Type B pancreatic cell (in vitro differentiated cells): ENCODE measurements around the gene SLC1A1. TPM values are rescaled to one million over a fixed set of nuclear protein-coding genes. Genes with fewer than 3 reads are reported as not detected.

ENCODE experiments used
- DNase-seq: peaks from one replicate; pipeline ENCODE4 v3.0.0; 2021; ENCODE audit warnings: mixed read lengths; ENCODE audit not compliant: unreplicated experiment; ENCODE audit errors: extremely low spot score
- H3K27ac Mint-ChIP-seq: 2 replicates; pipeline ENCODE4 v1.8.0; 2021; ENCODE audit warnings: mild to moderate bottlenecking, mixed read lengths
- H3K27me3 Mint-ChIP-seq: 2 replicates; pipeline ENCODE4 v1.8.0; 2021; ENCODE audit warnings: mixed read lengths
- H3K36me3 Mint-ChIP-seq: 2 replicates; pipeline ENCODE4 v1.8.0; 2021; ENCODE audit warnings: mixed read lengths
- H3K4me1 Mint-ChIP-seq: one replicate; pipeline ENCODE4 v1.8.0; 2021; ENCODE audit warnings: mixed read lengths; ENCODE audit not compliant: unreplicated experiment
- H3K4me3 Mint-ChIP-seq: 2 replicates; pipeline ENCODE4 v1.8.0; 2021; ENCODE audit warnings: mild to moderate bottlenecking, mixed read lengths
- H3K9me3 Mint-ChIP-seq: 2 replicates; pipeline ENCODE4 v1.8.0; 2021; ENCODE audit warnings: mixed read lengths
- CTCF ChIP-seq: fragments of 200-600 bp; sonication (generic); conservative IDR thresholded peaks from 2 replicates; pipeline ENCODE4 v1.5.0; 2021; ENCODE audit warnings: antibody characterized with exemption, mild to moderate bottlenecking
- total RNA-seq: library from RNA; stranded (reverse); gene quantifications from 2 replicates; pipeline ENCODE4 v1.2.1, GENCODE V29; 2021; ENCODE audit warnings: low replicate concordance

SLC1A1 gene
- total RNA-seq, 1 donor from 2014 or later = 6.0 TPM

- no peaks in the 10 kb centered on the region for H3K36me3 Mint-ChIP-seq
- TF ChIP-seq CTCF = no peak
- DNase-seq = no peak
- peaks cover 9% of the 10 kb centered on the region for H3K27me3 Mint-ChIP-seq
- H3K4me1 Mint-ChIP-seq = no peaks in the 10 kb centered on the region
- no peak overlapping the region for H3K4me3 Mint-ChIP-seq
- no peak overlapping the region for H3K27ac Mint-ChIP-seq
- peaks cover under 1% of the 10 kb centered on the region for H3K9me3 Mint-ChIP-seq
Observed at GRCh38 chr9:4508907-4509589, 18.8 kb downstream of the SLC1A1 start.

DNA sequence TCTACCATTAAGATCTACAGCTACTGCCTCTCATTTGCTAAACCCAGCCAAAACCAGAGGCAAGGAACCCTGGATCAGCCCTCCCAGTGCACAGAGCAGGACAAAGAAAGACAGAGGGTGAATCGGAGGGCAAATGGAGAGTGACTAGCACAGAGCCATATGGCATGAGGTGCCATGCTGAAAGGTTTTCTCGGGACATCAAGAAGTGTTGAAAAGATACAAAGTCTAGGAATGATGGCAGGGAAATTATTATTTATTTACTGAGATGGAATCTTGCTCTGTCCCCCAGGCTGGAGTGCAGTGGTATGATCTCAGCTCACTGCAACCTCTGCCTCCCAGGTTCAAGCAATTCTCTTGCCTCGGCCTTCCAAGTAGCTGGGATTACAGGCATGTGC, 19.3 kb downstream of the SLC1A1 start:
- no peak for DNase-seq
- H3K4me1 Mint-ChIP-seq = peaks cover 5% of the 10 kb centered on the region
- no peak overlapping the region for H3K4me3 Mint-ChIP-seq
- H3K36me3 Mint-ChIP-seq = peaks cover 3% of the 10 kb centered on the region
- TF ChIP-seq CTCF = no peak
- H3K9me3 Mint-ChIP-seq = peaks cover 4% of the 10 kb centered on the region
- H3K27ac Mint-ChIP-seq = no peak overlapping the region
- peaks cover 12% of the 10 kb centered on the region for H3K27me3 Mint-ChIP-seq

DNA sequence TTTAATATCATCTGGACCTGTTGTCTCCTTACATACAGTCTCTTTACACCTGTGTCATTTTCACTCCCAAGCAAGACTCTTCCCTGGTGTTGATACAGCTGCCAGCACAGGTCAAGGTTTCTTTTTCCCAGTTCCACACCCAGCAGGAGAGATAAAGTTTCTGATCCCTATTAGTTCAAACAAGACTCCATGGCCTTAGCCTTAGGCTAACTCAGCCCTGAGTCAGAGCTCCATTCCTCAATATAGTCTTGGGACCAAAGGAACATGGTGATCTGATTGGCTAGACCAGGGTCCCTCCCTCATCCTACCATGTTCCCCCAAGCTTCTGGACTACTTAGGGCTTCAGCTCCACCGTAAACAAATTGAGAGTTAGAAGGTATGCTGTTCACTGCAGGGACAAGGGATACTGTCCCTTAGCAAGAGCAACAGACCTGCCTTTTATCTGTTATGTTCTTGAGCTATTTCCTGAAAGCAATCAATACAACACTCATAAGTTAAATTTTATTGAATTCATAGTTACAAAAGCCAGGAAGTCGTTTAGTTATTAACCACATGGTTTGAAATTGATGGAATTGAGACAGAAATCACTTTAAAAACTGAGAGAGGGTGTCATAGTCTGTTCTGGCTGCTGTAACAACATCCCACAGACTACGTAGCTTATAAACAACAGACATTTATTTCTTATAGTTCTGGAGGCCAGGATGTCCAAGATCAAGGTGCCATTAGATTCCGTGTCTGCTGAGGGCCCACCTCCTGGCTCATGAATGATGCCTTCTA, 20.5 kb downstream of the SLC1A1 start:
- DNase-seq = no peak
- TF ChIP-seq CTCF = no peak

DNA sequence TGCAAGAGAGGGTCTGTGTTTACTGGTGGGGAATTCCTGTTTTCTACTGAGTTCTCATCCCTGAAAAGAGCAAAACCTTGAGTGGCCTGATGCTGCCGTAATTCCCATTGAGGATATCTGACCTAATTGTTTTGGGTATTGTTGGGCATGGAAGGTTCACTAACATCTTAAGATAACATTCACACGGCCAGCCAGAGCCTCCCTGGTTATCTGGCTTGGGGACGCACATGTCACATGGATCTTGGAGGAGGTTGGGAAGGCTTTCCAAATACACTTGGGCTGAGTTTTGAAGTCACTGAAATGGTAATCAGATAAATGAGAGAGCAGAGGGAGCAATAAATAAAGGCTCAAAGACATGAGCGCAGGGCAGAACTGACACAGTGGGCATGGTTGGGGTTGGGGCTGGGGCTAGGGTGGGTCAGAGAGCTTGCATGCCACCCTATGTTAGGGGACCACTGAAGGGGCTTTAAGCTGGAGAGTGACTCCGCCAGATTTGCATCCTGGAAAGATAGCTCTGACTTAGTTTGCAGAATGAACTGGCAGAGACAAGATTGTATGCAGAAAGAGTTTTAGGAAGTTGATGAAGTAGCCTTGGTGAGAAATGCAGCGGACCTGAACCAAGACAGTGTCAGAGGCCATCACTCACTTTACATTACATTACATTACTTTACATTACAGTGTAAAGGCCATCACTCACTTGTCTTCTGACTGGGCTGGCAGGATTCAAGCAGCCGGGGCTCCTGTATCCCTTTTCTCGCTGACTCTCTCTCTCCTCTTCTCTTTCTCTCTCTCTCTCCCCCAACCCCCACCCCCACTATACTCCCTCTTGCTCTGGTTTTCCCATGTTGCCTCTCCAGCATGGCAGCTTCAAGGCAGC, 24.2 kb downstream of the SLC1A1 start:
- no peak for DNase-seq
- Mint-ChIP-seq H3K4me1 (peaks cover 10% of the 10 kb centered on the region), H3K9me3 (peaks cover 4% of the 10 kb centered on the region), H3K4me3 (no peak overlapping the region), H3K36me3 (peaks cover 3% of the 10 kb centered on the region), H3K27me3 (peaks cover 17% of the 10 kb centered on the region), H3K27ac (no peak overlapping the region)
- no peak for TF ChIP-seq CTCF

More for the DNA sequence above, 20.5 kb downstream of the SLC1A1 start:
- Mint-ChIP-seq H3K27ac (peak overlapping the region; percentile 29), H3K4me1 (peaks cover 6% of the 10 kb centered on the region), H3K9me3 (peaks cover 4% of the 10 kb centered on the region), H3K27me3 (peaks cover 17% of the 10 kb centered on the region), H3K36me3 (peaks cover 3% of the 10 kb centered on the region), H3K4me3 (no peak overlapping the region)

- peaks cover 4% of the 10 kb centered on the region for H3K9me3 Mint-ChIP-seq
- H3K4me3 Mint-ChIP-seq = no peak overlapping the region
- peaks cover 17% of the 10 kb centered on the region for H3K27me3 Mint-ChIP-seq
- TF ChIP-seq CTCF = no peak
- peaks cover 3% of the 10 kb centered on the region for H3K36me3 Mint-ChIP-seq
- no peak overlapping the region for H3K27ac Mint-ChIP-seq
- H3K4me1 Mint-ChIP-seq = peaks cover 10% of the 10 kb centered on the region
- no peak for DNase-seq
Observed at GRCh38 chr9:4515958-4516375, 25.7 kb downstream of the SLC1A1 start.
